ENCODE data around the gene KCNQ5. TPM values are rescaled to one million over a fixed set of nuclear protein-coding genes. Genes with fewer than 3 reads are reported as not detected.

The KCNQ5 gene
- total and polyA plus RNA-seq, 10 of the 15 experiments (the other 5 are each of a cell fraction or from before 2014, with no cell fraction given) = 0.60 to 16.2 (median 3.2) TPM

- TF ChIP-seq ZBTB11 (CRISPR knock-in tag; IDR thresholded peaks at IDR 0.05) (no peak), IRF4 (IDR thresholded peaks at IDR 0.05; ENCODE audit: low read depth, low read length) (no peak), BCL3 (IDR thresholded peaks at IDR 0.05; ENCODE audit: borderline replicate concordance, insufficient read depth, low read depth, low read length, poor library complexity, severe bottlenecking) (no peak), TCF7 (IDR thresholded peaks at IDR 0.05; ENCODE audit: borderline replicate concordance) (no peak), SIN3A (IDR thresholded peaks at IDR 0.05; ENCODE audit: low read depth, low read length) (no peak), BCL11A (IDR thresholded peaks at IDR 0.05; ENCODE audit: low read depth, low read length) (no peak)
- TF ChIP-seq, protein P1, sequence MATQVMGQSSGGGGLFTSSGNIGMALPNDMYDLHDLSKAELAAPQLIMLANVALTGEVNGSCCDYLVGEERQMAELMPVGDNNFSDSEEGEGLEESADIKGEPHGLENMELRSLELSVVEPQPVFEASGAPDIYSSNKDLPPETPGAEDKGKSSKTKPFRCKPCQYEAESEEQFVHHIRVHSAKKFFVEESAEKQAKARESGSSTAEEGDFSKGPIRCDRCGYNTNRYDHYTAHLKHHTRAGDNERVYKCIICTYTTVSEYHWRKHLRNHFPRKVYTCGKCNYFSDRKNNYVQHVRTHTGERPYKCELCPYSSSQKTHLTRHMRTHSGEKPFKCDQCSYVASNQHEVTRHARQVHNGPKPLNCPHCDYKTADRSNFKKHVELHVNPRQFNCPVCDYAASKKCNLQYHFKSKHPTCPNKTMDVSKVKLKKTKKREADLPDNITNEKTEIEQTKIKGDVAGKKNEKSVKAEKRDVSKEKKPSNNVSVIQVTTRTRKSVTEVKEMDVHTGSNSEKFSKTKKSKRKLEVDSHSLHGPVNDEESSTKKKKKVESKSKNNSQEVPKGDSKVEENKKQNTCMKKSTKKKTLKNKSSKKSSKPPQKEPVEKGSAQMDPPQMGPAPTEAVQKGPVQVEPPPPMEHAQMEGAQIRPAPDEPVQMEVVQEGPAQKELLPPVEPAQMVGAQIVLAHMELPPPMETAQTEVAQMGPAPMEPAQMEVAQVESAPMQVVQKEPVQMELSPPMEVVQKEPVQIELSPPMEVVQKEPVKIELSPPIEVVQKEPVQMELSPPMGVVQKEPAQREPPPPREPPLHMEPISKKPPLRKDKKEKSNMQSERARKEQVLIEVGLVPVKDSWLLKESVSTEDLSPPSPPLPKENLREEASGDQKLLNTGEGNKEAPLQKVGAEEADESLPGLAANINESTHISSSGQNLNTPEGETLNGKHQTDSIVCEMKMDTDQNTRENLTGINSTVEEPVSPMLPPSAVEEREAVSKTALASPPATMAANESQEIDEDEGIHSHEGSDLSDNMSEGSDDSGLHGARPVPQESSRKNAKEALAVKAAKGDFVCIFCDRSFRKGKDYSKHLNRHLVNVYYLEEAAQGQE (IDR thresholded peaks at IDR 0.05; ENCODE audit: low read depth, low read length) = no peak
These were observed 124.4 kb downstream of the KCNQ5 start (continued) for GRCh38 chr6:72746276-72746675.

Measured in GM12878 (cell line).